IPS-15b (cell line): ENCODE data around the gene GNGT2.
A peak's percentile ranks its signal among the peaks of the same experiment; 100 is the strongest.

Experiments used
- H3K27me3 ChIP-seq: one replicate; pipeline ENCODE4 v1.6.1; 2013; ENCODE audit warnings: low read length; ENCODE audit not compliant: control insufficient read depth, insufficient read depth
- H3K36me3 ChIP-seq: one replicate; pipeline ENCODE4 v1.6.1; 2013; ENCODE audit warnings: low read length; ENCODE audit not compliant: control insufficient read depth, insufficient read depth
- H3K4me1 ChIP-seq: one replicate; pipeline ENCODE4 v1.6.1; 2013; ENCODE audit warnings: mild to moderate bottlenecking, low read length; ENCODE audit not compliant: control insufficient read depth, insufficient read depth
- H3K4me3 ChIP-seq: one replicate; pipeline ENCODE4 v1.5.1; 2013; ENCODE audit warnings: low read depth, low read length
- H3K9ac ChIP-seq: one replicate; pipeline ENCODE4 v1.6.1; 2013; ENCODE audit warnings: low read depth, mild to moderate bottlenecking, low read length
- H3K9me3 ChIP-seq: one replicate; pipeline ENCODE4 v1.6.1; 2013; ENCODE audit warnings: mild to moderate bottlenecking, low read length; ENCODE audit not compliant: control insufficient read depth, insufficient read depth

GNGT2 gene

DNA sequence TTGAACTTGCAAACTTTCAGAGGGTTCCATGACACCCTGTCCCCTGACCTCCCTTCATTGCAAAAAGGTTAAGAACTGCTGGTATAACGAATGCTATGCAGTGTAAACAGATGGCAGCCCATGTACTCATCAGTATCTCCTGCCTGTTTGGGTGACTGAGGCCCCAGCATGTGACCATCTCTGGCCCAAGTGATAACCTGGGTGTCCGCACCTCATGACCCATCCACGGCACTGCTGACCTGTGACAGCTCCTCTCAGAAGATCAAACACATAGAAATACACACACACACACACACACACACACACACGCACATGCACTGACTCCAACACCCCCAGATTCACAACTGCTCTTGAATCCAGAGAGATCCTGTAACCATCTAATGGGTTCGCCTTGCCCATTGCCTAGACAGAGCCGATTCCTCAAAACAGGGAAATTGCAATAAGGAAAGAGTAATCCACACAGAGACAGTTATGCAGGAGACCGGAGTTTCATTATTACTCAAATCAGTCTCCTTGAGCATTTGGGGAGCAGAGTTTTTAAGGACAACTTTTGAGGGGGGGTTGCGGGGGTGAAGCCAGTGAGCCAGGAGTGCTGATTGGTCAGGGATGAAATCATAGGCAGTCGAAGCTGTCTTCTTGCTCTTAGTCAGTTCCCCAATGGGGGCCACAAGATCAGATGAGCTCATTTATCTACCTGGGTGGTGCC, 31.5 kb upstream of the GNGT2 start:
- Histone ChIP-seq H3K4me1 (peaks cover 1% of the 10 kb centered on the region), H3K36me3 (no peaks in the 10 kb centered on the region), H3K9me3 (no peaks in the 10 kb centered on the region), H3K4me3 (no peak overlapping the region), H3K9ac (no peak overlapping the region), H3K27me3 (no peaks in the 10 kb centered on the region)

DNA sequence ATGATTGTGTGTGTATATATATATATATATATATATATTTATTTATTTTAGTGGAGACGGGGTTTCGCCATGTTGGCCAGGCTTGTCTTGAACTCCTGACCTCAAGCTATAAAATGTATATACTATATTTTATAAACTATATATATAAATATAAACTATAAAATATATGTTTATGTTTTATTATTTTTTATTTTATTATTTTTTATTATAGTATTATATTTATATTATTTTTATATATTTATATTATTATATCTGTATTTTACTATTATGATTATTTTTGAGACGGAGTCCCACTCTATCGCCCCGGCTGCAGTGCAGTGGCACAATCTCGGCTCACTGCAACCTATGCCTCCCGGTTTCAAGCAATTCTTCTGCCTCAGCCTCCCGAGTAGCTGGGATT, 30.7 kb upstream of the GNGT2 start:
- Histone ChIP-seq H3K4me1 (peaks cover 6% of the 10 kb centered on the region), H3K4me3 (no peak overlapping the region), H3K9me3 (no peaks in the 10 kb centered on the region)

DNA sequence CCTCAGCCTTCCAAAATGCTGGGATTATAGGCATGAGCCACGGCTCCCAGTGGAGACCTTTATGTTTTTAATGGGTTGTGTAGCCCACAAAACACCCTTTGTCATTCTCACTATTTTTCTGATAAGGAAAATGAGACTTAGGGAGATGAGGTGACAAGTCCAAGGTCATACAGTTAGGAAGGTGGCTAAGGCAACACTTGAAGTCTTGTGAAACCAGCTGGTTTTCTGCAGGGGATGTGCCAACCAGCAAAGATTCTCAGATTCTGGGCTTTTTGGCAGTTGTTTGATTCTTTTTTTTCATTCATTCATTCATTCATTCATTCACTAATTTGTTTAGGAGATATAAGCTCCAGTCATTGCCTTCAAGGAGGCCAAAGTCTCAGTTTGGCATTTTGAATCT, 30.2 kb upstream of the GNGT2 start:
- Histone ChIP-seq H3K36me3 (no peaks in the 10 kb centered on the region), H3K9ac (no peak overlapping the region), H3K9me3 (no peaks in the 10 kb centered on the region), H3K4me3 (no peak overlapping the region), H3K4me1 (peaks cover 9% of the 10 kb centered on the region), H3K27me3 (no peaks in the 10 kb centered on the region)

More for the DNA sequence above, 30.7 kb upstream of the GNGT2 start:
- Histone ChIP-seq H3K27me3 (no peaks in the 10 kb centered on the region), H3K36me3 (no peaks in the 10 kb centered on the region), H3K9ac (no peak overlapping the region)

DNA sequence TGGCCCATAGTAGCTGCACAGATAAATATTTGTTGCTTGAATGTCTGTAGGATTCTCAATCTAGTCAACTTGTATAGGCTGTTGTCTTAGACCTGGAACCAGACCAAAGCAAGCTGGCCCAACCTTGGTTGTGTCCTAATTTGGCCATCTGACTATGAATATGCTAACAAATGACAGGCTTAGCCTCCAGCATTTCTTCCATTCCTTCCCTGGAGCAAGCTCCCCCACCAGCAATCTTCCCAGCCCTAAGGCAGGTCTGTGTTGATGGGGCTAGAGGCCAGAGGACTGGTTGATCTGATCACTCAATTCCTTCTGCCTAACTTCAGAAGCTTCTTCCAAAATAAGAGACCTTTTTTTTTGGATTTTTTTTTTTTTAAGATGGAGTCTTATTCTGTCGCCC, 29.6 kb upstream of the GNGT2 start:
- Histone ChIP-seq H3K9me3 (no peaks in the 10 kb centered on the region), H3K4me3 (no peak overlapping the region), H3K27me3 (no peaks in the 10 kb centered on the region), H3K36me3 (no peaks in the 10 kb centered on the region), H3K9ac (no peak overlapping the region), H3K4me1 (peaks cover 11% of the 10 kb centered on the region)

DNA sequence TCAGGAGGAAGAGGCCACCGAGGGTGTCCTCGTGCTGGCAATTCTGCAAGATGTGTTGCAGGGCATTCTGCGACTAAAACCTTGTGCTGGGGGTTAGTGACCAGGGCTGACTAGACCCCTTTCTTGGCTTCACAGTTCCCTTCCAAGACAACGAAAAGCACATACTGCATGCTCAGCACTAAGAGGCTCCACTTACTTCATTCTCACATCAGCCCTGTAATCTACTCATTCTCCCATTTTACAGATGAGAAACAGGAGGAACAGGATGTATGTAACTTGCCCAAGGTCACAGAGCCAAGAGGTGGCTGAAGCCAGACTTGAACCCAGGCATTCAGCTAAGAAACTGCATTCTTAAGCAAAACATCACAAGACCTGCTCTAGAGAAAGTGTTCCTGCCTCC, 25.5 kb upstream of the GNGT2 start:
- H3K4me1 ChIP-seq = peaks cover 13% of the 10 kb centered on the region
- peaks cover 13% of the 10 kb centered on the region for H3K27me3 ChIP-seq
- no peaks in the 10 kb centered on the region for H3K9me3 ChIP-seq
- no peak overlapping the region for H3K9ac ChIP-seq
- no peak overlapping the region for H3K4me3 ChIP-seq
- H3K36me3 ChIP-seq = no peaks in the 10 kb centered on the region

DNA sequence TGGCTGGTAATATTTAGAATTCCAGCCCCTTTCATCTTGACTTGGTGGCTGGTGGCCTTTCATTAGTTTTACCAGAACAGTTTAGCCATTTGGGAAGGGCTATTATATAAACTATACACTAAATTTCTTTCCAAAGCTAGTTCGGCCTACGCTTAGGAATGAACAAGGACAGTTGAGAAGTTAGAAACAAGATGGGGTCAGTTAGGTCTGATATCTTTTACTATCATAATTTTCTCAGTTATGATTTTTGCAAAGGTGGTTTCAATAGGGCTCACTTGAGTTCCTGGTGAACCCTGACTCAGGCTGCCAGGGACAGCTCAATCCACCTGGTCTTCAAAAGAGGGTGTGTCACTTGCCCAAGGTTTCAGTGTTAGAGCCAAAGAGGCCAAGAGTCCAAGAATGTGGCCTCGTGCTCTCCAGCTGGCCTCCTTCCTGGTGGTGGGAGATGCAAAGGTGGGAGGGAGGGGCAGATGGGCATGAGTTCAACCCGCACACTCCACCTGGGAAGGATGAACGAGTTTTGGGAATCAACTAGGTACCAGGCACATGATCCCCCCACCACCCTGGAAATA, 24.2 kb upstream of the GNGT2 start:
- no peak overlapping the region for H3K9ac ChIP-seq
- H3K36me3 ChIP-seq = no peaks in the 10 kb centered on the region
- H3K9me3 ChIP-seq = no peaks in the 10 kb centered on the region
- H3K4me3 ChIP-seq = no peak overlapping the region
- H3K27me3 ChIP-seq = peaks cover 24% of the 10 kb centered on the region
- H3K4me1 ChIP-seq = peaks cover 13% of the 10 kb centered on the region

DNA sequence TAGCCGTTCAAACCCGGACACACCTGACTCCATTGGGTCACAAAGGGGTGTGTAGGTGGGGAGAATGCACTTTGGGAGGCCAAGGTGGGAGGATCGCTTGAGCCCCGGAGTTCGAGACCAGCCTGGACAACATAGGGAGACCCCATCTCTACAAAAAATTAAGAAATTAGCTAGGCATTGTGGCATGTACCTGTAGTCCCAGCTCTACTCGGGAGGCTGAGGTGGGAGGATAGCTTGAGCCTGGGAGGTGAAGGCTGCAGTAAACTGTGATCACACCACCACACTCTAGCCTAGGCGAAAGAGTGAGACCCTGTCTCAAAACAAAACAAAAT, 21.2 kb upstream of the GNGT2 start:
- peak overlapping the region; percentile 93 for H3K4me3 ChIP-seq
- peaks cover 49% of the 10 kb centered on the region for H3K27me3 ChIP-seq
- H3K9ac ChIP-seq = no peak overlapping the region
- H3K9me3 ChIP-seq = no peaks in the 10 kb centered on the region
- peaks cover 14% of the 10 kb centered on the region for H3K4me1 ChIP-seq
- H3K36me3 ChIP-seq = no peaks in the 10 kb centered on the region

DNA sequence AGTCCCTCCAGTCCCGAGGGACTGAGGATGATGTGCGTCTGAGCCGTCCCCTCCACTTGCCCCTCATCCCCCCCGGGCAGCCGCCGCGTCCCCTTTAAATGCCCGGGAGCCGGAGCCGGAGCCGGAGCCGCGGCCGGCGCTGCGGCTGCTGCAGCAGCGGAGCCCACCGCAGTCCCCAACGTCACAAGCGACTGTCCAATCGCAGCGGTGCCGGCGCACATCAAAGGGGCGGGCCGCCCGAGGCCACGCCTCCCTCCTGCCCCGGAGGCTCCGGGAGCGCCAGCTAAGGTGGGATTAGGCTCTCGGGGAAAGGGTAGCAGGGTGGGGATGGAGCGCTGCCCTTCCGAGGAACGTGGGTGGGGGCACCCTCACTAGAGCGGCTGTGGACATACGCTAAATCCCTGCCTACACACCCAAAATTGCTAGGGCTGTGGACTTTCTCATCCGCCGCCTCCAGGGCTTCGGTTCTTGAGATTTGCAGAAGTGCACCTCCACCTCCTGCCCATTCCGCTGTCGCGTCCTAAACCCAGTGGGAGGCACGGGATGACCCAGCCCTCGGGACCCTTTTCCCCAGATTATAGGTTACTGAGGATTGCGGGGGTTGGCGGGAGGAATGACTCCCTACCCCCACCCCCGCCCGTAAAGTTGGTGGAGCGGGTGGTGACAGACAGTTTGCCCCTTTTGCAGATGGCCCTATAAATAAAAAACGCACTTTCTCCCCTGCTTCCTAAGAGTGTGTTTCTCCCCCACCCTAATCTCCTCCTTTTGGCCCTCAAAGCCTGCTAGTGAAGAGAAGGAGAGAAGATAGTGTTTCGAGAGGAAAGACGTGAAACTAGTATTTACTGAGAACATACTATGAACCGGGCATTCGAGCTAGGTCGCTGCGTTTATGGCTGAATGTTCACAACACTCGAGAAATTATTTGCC, 20.5 kb upstream of the GNGT2 start, which contains the start of gene PHOSPHO1:
PHOSPHO1 (minus strand) TSS at position 152 of the 927 bp plus-strand sequence. CDS start 4,096 bp downstream, outside the sequence.
- Histone ChIP-seq H3K4me1 (peaks cover 10% of the 10 kb centered on the region), H3K9me3 (no peaks in the 10 kb centered on the region), H3K36me3 (no peaks in the 10 kb centered on the region), H3K9ac (no peak within 1 kb of the TSS), H3K4me3 (peak within 1 kb of the TSS; percentile 93), H3K27me3 (peaks cover 55% of the 10 kb centered on the region)

DNA sequence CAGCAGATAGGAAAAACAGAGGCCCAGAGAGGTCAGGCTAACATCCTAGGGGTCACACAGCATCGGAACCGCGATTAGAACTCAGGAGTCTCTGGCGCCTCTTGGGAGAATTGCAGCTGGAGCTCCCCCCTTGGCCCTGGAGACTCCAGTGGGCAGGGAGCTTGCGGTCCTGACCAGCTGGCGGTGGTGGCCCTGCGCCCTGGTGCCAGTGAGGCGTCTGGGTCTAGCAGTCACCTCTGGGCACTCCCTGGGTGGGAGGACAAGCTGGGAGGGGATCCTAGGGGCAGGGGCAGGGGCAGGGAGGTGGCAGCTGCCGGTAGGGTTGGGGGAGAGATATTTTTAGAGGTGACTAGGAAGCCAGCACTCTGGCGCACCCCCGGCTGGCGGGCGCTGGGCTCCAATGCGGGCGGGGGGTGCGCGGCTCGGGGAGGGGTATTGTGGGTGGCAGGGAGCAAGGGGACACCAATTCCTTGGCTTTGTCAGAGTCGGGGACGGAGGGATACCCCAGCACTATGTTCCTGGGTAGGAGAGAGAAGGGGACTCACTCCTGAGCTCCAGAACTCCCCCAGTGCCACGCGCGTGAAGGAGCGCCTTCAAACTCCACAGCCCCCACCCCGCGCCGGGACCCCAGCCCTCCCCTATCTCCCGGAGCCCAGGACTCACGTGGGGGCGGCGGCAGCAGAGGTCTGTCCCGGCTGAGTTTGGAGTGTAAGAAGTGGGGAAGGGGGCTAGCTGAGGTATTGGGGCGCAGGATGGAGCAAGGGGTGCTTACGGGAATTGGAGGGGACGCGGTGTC, 19.6 kb upstream of the GNGT2 start:
- Histone ChIP-seq H3K4me1 (peaks cover 6% of the 10 kb centered on the region), H3K27me3 (peaks cover 64% of the 10 kb centered on the region), H3K36me3 (no peaks in the 10 kb centered on the region), H3K9ac (no peak overlapping the region), H3K9me3 (no peaks in the 10 kb centered on the region), H3K4me3 (peak overlapping the region; percentile 93)

DNA sequence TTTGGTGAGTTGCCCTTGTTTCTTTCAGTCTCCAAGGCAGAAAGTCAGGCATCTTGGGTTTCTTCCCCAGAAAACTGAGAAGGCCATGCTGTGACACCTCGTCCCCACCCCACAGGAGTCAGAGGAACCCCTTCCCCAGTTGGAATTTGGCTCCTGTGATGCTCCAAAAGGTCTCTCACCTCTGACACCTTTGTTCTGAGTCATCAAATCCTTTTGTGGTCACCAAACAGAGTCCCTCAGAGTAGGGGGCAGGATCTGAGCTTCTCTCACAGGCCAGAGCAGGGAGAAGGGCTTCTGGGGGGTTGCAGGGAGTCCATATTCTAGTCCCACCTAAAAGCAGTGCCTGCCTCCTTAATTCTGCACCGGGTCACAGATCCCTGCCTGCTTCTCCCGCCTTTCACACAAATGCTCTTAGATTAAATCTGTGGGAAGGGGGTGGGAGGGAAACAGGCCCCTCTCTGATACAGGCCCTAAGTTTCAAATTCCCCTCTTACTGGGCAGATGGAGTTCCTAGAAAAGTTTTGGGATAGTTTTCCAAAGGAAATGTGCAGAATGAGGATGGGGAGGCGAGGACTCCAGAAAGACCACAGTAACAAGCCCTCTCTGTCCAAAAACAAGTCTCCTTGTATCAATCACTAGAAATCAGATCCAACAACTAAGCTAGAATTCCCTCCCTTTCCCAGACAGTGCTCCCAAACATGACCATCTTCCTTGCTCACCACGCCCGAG, 18.9 kb upstream of the GNGT2 start:
- H3K36me3 ChIP-seq = no peaks in the 10 kb centered on the region
- H3K27me3 ChIP-seq = peaks cover 72% of the 10 kb centered on the region
- no peak overlapping the region for H3K9ac ChIP-seq
- H3K9me3 ChIP-seq = no peaks in the 10 kb centered on the region
- H3K4me3 ChIP-seq = peak overlapping the region; percentile 93
- H3K4me1 ChIP-seq = peaks cover 6% of the 10 kb centered on the region
